ENCODE measurements around the gene CRAMP1. TPM values are rescaled to one million over a fixed set of nuclear protein-coding genes. Genes with fewer than 3 reads are reported as not detected.
"Not testable (repeated sequence)": the region's sequence is repeated elsewhere in the genome, so short reads cannot be mapped to it uniquely, and the experiment has no call there.

Gene CRAMP1
- total RNA-seq, 1 donor from 2014 or later, result 6.9 TPM

DNA sequence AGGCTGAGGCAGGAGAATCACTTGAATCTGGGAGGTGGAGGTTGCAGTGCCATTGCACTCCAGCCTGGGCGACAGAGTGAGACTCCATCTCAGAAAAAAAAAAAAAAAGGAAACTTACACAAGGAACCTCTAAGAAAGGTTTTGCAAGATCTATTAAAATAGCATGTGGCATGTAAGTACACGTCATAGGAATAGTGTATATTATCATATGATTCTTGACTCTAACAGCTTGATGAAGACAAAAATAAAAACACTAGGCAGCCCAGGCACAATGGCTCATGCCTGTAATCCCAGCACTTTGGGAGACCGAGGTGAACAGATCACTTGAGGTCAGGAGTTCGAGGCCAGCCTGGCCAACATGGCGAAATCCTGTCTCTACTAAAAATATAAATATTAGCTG, 16.6 kb upstream of the CRAMP1 start:
- not testable (repeated sequence) for DNase-seq (ENCODE audit: low spot score)

DNA sequence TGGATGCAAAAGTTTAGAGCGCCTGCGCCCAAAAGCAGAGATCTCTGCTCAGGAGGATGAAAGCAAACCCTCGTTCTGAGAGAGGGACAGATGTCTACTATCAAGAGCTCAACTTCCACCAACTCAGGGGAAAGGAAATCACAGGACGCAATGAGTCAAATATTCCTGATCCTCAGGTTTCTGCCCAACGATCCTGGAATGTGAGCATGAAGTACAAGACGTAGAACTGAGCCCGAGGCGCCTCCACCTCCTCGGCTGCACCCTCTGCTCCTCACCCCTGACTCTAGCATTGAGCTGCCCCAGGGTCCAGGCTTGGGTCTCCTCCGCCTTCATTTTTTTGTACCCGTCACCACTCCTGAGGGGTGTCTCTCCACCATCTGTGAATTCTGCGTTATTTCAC, 15.6 kb upstream of the CRAMP1 start:
- no peak for DNase-seq (ENCODE audit: low spot score)
- ATAC-seq, result no peak

More for the DNA sequence above, 16.6 kb upstream of the CRAMP1 start:
- not testable (repeated sequence) for ATAC-seq

DNA sequence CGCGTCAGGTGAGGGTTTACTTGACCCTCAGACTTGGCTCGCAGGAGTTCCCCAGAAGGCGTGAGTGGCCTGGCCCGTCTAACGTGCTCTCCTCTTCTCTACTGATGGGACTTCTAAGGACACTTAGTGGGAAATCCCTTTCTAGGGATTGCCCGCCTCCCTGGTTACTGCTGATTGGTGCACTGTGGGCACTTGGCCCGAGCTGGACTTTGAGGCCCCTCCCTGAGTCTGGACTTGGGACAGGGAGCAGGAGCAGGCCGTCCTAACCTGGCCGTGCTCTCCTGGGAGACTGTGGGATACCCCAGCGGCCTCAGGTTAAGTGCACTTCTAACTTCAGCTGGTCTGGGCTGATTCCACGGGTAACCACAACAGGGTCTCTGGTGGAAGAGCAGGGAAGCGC, 15.0 kb upstream of the CRAMP1 start:
- ATAC-seq, result peak; percentile 38
- DNase-seq (ENCODE audit: low spot score), result no peak

DNA sequence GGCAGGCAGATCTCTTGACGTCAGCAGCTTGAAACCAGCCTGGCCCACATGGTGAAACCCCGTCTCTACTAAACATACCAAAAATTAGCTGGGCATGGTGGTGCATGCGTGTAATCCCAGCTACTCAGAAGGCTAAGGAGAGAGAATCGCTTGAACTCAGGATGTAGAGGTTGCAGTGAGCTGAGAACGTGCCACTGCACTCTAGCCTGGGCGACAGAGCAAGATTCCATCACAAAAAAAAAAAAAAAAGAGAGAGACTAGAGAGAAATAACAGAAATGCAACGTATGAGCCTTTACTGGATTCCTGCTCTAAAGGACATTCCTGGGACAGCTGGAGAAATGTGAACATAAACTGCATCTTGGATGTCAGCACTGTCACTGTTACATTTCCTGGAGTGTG, 11.1 kb upstream of the CRAMP1 start:
- ATAC-seq (no peak), DNase-seq (ENCODE audit: low spot score) (no peak)

DNA sequence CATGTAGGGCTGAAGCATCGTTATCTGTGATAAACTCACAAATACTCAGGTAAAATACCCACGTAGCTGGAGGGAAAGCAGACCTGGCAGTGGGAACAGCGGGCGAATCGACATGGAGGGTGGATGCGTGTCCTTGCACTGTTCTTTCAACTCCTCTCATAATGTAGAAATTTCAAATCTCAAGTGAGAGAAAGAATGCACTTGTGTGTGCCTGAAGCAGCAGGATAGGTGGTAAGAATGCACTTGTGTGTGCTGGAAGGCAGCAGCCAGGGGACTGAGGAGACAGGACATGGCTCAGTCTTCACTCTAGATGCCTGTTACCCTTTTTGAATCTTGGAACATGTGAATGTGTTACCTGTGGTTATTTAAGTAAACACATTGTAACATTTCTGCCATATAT, 10.7 kb upstream of the CRAMP1 start:
- DNase-seq (ENCODE audit: low spot score), result no peak
- no peak for ATAC-seq

DNA sequence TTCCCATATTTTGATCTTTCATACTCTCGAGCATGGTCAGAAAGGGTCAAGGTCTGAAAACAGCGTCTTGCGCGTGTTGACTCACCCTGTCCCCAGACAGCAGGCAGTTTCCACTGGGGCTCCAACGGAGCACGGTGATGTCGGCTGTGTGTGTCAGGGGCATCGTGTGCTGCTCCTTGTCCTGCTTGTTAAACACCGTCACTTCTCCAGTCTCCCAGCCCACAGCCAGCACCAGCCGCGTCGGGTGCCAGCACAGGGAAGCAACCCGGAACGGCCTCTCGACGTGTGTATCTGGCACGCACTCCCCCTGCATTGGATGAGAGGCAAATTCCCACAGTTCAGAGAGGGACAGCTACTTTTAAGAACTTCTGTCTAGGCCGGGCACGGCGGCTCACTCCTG, 9.9 kb upstream of the CRAMP1 start:
- DNase-seq (ENCODE audit: low spot score) (no peak), ATAC-seq (no peak)

DNA sequence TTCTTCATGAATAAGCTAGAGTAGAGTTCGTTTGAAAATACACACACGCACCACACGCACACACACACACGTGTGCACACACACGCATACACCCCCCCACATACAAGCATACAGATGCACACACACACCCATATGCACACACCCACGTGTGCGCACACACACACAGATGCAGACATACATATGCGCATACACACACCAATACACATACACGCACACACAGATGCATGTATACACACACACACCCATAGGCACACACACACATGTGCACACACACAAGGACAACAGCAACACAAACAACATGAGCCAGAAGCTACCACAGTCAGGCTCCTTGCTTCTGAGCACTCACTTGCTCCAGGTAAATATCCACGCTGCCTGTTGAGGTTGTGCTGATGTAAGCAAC, 5.4 kb upstream of the CRAMP1 start:
- ATAC-seq (no peak), DNase-seq (ENCODE audit: low spot score) (no peak)

DNA sequence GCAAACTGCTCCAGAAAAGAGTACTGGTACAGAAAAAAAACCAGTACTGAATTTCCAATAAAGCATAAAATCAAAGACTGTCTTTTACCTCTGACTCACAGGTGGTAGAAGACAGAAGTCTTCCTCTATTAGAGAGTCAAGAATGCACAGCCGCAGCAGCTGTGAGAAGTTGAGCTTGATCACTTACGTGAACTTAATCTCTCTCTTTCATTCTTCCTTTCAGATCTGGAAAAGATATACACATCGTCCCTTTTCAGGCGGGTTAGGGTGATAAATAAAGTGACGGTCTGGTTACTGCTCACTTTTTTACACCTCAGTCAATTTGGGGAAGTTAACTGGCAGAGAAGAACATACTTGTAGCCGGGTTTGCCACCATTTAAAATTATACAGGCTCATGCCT, 4.2 kb upstream of the CRAMP1 start:
- ATAC-seq (no peak), DNase-seq (ENCODE audit: low spot score) (no peak)

DNA sequence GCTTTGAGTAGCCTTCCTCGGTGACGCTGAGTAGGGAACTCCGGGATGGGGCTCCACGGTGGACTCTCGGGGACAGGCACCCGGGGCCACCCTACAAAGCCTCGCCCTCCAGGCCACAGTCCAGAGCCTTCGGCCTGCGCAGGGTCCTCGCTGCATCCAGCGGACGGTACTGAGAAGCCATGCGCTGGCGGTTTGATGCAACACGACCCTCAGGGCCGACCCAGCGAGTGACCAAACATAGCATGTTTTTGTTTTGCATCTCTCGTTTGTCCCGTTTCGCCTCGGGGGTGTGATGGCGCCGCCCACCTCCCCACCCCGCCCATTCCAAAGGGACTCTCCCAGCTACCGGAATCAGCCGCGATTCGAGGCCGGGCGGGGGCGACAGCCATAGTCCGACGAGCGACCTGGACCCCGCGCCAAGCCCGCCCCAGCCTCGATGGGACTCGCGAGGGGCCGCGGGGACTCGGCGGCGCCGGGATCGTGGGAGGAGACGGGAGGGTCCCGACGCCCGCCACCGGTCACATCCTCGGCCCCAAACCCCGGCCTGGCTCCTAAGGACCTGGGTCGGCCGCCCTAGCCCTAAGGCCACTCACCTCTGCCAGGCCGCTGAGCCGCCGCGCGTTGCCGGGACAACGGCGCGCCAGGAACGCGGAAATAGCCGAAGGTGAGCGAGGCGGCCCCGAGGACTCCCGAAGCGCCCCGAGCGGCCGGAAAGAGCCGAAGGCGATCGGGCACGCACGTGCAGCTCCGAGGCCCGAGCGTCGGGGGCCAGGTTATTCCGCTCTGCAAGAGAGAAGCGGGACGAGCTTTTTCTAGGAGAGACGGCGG, 1.9 kb upstream of the CRAMP1 start:
- DNase-seq (ENCODE audit: low spot score), result peak; percentile 93
- ATAC-seq, result peak; percentile 79

DNA sequence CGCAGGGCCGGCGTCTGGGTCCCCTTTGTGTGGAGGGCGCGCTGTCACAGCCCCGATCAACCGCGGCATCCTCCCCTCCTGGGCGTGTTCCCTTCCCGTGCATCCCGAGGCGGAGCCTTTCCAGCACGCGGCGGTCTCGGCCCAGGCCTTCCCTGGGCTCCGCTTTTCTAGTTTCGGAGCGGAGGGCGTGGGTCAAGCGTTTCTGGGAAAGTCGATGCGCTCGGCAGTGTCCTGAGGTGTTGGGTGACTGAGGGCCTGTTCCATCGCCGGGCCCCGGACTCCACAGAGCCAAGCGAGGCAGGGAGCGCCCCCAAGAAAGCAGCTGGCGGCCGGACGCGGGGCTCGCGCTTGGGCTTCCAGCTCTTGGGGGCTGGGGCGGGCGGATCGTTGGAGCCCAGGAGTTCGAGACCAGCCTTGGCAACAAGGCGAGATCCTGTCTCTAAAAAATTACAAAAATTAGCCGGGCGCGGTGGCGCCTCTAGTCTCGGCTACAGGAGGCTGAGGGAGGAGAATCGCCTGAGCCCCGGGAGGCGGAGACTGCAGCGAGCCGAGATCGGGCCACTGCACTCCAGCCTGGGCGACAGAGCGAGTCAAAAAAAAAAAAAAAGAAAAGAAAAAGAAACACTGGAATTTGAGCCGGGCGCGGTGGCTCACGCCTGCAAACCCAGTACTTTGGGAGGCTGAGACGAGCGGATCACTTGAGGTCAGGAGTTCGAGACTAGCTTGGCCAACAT, 1.1 kb upstream of the CRAMP1 start:
- DNase-seq (ENCODE audit: low spot score), result no peak
- ATAC-seq, result peak; percentile 21

DNA sequence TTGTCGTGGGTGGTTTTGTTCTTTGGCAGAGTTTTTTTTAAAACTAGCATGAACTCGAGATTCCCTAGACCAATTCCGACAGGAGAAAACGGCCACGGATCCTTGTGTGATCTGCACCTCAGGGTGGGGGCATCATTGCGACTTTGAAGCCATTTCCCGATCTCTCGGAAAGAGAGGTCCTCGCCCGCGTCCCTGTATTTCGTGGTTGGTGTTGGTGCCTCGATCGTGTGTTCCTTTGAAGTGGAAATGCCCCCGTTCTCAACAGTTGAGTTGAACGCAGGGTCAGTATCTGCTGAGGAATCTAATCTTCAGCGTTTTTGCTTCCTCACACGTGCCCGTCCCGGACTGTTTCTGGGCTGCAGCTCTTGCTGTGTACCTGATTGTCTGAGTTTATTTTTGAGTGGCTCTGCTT, 1.1 kb downstream of the CRAMP1 start:
- DNase-seq (ENCODE audit: low spot score) (no peak), ATAC-seq (no peak)

DNA sequence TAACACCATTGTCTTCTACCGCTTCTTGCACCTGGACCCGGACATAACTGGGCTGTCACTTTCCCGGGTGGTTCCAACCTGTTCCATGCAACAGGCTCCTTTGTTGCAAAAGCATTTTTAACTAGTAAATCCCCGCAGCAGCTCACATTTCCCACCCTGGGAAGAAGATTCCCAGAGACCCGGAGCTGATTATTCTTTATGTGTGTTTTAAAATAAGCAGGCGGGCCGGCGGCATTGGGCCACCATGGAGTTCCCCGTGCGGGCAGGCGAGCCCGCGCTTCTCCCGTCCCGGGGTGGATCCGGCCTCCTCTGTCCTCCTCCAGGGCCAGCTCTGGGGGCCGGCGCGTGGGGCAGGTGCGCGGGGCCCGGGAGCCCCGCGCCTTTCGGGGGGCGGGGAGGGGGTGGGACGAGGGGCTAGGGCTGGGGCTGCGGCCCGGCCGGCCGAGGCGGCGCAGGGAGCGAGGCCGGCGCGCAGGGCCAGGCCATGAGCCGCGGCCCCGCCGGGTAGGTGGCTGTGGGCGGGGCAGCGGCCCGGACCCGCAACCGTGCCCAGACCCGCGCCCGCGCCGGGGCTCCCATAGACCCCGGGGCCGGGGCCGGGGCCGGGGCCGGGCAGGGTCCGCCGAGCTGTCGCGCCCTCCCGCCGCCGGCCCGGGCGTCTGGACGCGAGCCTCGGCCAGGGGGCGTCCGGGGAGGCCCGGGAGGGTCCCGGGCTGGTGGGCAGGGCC, 1.7 kb downstream of the CRAMP1 start:
- no peak for ATAC-seq
- DNase-seq (ENCODE audit: low spot score), result no peak

DNA sequence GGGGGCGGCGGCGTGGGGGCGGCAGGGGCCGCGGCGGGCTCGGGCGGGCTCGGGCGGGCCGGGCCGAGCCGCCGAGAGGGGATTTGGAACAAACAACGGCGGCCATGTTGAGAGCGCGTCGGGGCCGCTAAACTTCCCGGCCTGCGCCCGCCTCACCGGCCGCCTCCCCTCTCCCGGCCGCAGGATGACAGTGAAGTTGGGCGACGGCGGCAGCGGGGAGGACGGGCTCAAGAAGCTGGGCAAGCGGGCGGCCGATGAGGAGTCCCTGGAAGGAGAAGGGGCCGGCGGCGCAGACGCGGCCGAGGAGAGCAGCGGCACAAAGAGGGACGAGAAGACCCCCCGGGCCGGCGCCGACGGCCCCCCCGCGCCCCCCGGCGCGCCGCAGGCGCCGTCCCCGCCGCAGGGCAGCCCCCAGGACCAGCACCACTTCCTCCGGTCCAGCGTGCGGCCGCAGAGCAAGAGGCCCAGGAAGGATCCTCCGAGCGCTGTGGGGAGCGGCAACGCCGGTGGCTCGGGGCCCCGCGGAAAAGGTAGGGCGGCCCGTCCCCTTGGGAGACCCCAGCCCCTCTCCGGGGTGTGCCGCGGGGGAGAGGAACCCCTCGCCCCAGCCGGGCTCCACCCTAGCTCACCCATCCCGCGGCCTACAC, 2.4 kb downstream of the CRAMP1 start:
- ATAC-seq, result no peak
- no peak for DNase-seq (ENCODE audit: low spot score)

DNA sequence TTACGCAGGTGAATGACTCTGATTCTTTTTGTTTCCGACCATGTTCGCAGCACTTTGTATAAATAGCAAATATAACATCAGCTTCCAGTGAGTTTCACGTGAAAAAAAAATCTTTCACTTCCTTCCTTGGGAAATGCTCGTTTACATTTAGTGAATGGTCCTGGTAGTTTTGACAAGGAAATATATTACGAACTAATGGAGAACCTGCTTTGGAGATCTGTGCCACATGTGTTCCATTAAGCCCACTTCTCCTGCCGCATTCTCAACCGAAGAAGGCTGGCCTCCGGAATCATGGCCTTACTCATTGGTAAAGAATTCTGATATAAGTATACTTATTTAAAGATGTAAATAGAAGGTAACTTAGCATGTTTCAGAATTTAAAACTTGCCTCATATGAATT, 3.6 kb downstream of the CRAMP1 start:
- DNase-seq (ENCODE audit: low spot score) (no peak), ATAC-seq (no peak)

DNA sequence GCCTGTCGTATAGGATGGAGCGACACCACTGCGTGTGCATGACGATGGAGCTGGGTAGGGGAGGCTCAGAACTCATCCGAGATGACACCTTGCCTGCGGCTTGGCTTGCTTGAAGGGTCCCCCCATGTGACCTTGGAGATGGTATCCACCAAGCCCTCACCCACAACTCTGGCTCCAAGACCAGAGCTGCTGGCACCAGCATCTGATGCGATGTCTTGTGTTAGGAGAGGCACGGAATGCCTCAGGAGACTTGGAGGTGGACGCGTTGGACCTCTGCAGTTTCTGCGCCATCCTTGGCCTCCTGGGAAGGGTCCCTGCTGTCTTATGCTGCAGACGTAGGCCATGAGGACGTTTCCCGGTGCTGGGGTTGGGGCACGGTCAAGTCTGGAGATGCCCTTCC, 7.8 kb downstream of the CRAMP1 start:
- no peak for DNase-seq (ENCODE audit: low spot score)

DNA sequence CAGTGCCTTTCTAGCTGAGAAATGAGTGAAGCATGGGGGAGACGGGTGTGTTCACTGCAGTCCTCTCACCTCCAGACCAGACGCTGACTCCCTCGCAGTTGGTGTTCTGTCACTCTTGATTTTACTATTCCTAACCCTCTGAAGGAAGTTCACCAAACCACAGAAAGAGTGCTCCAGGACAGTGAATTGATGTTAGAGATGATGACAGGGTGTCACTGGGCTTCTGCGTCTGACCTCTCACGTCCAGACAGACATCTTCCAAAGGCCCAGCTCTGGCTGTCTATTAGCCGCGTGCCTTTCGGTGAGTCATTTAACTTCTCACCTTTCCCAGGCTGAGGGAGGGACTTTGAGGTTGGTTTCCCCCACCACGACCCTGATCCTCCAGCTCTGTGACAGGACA, 8.2 kb downstream of the CRAMP1 start:
- DNase-seq (ENCODE audit: low spot score), result no peak
- ATAC-seq, result no peak

More for the DNA sequence above, 7.8 kb downstream of the CRAMP1 start:
- no peak for ATAC-seq

DNA sequence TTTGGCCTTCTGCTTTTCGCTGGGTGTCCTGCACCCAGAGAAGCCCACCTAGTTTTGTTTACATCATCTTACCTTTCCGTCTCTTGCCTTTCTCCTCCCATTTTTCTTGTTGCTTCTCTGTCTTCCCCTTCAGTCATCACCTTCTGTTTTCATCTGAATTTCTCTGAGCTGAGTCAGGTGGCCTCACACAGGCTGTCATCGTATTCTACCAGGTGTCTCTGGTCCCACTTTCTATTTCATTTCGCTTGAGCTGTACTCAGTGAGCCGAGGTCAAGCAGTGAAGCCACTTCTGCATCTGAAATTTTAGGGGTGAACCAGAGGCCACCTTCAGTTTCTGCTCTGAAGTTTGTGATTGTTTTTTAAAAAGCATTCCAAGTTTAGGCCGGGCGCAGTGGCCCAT, 9.7 kb downstream of the CRAMP1 start:
- ATAC-seq (no peak), DNase-seq (ENCODE audit: low spot score) (no peak)

DNA sequence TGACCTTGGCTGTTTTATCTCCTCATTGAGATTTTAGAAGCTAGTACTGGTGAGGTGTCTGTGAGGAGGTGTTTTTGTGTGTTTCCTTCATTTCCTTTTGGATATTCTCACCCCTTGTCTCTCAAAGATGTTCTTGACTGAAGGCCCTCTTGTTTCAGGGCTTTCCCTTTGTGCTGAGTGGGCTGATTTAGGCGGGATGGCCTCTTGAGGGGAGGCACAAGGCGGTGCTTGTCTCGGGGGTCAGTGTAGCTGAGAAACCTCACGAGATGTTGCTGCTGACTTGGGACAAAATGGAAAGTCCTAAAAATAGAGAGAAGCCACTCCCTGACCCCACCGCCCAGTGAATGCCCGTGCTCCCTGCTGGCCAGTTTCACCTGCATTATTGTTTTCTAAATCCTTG, 14.2 kb downstream of the CRAMP1 start:
- no peak for DNase-seq (ENCODE audit: low spot score)
- no peak for ATAC-seq

DNA sequence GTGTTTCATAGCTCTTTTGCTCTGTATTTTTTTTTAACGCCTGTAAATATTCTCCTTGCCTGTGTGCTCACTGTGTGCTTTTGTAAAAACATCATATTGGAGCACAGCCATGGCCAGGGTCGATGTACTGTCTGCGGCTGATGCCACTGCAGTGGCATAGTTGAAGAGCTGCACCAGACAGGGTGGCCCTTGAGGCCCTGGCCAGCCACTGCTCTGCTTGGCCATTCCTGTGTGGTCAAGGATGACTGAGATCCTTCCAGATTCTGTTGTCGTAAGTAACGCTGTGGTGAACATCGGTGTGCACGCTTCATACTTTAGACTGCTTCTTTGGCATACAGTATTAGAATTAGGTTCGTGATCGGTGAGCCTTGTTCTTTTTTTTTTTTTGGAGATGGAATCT, 14.6 kb downstream of the CRAMP1 start:
- DNase-seq (ENCODE audit: low spot score) (no peak), ATAC-seq (no peak)

DNA sequence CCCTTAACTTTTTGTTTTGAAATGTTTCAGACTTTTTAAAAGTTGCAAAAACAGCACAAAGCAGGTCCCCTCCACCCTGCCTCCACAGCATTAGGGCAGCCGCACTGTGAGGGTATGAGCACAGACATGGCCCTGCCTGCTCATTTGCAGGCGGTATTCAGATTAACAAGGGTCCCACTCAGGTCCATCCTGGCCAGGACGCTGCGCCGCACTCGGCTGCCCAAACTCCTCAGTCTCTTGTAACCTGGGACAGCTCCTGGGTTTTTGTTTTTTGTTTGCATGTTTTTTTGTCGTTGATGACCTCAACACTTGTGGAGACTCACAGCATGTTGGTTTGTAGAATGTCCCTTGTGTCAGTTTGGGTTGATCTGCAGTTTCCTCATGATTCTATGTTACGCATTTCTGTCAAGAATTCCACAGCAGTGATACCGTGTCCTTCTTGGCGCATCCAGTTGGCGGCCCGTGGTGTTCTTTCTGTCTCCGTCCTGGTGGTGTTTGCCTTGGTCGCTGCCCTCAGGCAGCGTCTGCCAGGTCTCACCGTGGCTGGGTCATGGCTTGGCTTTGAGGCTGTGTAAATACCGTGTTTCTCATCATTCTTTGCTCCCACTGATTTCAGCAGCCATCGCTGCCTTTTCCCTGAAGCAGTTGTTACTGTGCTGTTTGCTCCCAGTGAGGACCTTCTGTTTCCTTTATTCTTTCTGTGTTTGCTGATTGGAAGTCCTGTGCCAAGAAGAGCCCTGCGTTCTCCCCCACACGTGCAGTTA, 18.5 kb downstream of the CRAMP1 start:
- DNase-seq (ENCODE audit: low spot score) (peak; percentile 64), ATAC-seq (peak; percentile 93)
